GM12801 (cell line): Measurements from ENCODE around the gene STEAP2.

Source experiments
- TF ChIP-seq, protein P1 (sequence below): IDR thresholded peaks from one replicate; pipeline ENCODE4 v1.5.1; 2011; ENCODE audit warnings: control low read depth; ENCODE audit not compliant: insufficient read length; ENCODE audit errors: extremely low read depth

The STEAP2 gene

DNA sequence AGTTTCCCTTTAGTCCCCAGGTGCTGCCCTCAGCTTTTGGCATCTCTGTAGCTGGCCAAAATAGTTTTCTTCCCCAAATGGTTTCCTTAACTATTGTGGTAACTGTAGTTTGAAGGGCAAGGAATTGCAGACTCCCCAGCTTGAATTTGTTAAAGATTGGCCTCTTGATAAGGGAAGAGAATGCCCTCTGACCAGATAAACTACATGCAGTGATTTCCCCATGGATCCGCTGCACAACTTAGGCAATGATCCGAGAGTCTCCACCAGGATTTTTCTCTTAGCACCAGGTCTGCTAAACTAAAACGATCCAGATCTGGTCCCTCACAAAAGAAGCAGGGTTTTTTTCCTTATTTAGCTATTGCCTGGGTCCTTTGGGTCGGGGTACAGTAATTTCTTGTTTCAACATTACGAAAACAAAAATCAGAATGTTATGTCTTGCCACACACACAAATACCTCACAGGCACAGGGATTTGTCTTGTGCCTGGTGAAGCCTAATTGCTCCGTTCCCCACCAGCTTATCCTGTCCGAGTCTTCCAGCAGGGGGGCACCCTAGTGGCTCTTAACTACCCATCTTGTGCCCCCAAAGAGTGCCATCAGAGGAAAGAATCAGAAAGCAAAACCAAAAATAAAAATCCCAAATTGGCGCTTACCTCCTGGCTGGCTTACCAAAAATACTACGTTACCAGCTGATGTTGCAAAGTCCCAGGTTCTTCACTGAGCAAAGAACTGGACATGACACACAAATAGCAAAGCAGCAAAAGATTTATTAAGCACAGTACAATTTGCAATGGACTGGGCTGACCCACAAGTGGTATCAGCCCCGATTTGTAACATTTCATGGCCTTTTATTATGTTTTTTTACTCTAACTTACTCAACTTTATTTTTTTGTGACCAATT lies 16.4 kb upstream of the STEAP2 start:
- TF ChIP-seq, protein P1, sequence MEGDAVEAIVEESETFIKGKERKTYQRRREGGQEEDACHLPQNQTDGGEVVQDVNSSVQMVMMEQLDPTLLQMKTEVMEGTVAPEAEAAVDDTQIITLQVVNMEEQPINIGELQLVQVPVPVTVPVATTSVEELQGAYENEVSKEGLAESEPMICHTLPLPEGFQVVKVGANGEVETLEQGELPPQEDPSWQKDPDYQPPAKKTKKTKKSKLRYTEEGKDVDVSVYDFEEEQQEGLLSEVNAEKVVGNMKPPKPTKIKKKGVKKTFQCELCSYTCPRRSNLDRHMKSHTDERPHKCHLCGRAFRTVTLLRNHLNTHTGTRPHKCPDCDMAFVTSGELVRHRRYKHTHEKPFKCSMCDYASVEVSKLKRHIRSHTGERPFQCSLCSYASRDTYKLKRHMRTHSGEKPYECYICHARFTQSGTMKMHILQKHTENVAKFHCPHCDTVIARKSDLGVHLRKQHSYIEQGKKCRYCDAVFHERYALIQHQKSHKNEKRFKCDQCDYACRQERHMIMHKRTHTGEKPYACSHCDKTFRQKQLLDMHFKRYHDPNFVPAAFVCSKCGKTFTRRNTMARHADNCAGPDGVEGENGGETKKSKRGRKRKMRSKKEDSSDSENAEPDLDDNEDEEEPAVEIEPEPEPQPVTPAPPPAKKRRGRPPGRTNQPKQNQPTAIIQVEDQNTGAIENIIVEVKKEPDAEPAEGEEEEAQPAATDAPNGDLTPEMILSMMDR = no peak

DNA sequence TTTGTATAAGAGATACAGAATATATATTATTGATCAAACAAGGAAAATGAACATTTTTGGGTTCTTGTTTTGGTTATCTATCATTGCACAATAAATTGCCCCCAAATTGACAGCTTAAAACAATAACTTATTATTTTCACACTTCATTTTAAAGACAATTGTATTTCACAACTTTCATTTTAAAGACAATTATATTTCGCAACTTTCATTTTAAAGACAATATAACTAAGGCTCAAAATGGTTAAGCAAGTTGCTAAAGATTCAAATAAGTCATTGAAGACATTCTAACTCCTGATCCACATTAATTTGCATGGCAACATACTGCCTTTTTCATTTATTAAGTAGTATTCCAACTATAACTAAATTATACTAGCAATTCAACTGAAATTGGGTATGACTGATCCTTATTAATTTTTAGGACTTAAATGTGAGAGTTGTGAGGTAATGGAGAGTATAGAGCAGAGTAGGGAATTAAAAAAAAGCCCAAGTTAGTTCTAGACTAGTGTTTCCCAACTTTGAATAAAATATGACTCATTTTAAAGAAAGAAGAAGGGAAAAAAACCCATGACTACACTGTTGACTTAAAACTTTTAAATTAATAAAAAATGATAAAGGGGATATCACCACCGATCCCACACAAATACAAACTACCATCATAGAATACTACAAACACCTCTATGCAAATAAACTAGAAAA lies 9.9 kb upstream of the STEAP2 start:
- TF ChIP-seq, protein P1 = no peak

- TF ChIP-seq, protein P1 = no peak
Observed at GRCh38 chr7:90207956-90208355, 3.6 kb upstream of the STEAP2 start.

DNA sequence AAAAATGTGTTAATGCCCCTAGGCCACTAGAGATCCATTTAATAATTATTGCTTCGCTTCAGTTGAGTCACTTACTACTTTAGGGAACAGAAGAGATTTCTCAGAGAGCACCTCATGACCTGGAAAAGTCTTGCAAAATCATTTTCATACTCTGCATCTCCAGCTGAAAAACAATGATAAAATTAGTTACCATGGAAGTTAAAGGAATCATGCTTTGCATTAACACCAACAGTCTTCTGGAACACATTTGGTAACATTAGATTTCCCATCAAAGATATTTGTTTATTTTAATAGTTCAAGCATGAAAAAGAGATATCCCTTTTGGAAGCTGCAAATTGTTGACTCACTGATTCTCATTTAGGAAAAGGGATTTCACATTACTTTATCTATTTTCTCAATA lies 1.8 kb upstream of the STEAP2 start:
- TF ChIP-seq, protein P1 = no peak

GRCh38 chr7:90210475-90210874 lies 1.1 kb upstream of the STEAP2 start:
- TF ChIP-seq, protein P1 = no peak

DNA sequence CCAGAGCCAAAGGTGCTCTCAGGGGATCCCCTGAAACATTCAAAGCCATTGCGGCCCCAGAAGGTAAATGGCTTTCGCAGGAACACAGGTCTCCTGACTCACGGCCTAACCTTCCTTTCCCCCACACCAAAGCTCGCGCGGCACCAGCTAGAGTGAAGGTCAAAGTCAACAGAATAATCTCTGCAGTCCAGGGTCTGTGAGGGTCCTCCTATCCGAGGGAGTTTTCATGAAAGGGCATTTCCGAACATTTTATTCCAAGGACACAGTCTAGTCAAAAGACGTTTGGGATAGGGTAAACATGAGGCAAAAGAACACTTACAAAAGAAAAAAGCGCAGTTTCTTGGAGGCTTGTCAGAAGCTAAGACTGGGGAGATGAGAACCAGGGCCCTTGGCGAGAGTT lies 559 bp upstream of the STEAP2 start:
- TF ChIP-seq, protein P1 = no peak

DNA sequence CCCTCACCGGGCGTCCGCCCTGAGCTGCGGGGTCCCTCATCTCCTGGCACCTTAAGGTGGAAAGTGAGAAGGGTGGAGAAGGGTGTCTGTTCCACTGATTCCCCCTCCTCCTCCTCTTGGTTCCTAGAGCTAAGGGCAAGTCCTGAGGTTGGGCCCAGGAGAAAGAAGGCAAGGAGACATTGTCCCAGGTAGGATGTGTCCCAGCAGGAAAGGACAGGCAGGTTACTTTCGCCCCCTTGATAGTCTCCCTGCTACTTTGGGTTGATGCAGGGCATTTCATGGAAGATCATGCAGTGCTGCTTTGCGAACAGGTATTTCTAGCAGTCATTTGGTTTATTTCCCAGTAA lies 582 bp downstream of the STEAP2 start:
- TF ChIP-seq, protein P1 = no peak
